ENCODE results near the gene FN1. TPM values are rescaled to one million over a fixed set of nuclear protein-coding genes. Genes with fewer than 3 reads are reported as not detected.

Gene FN1
- total RNA-seq, 1 experiment from 2014 or later: 1,570 TPM

GRCh38 chr2:215404348-215405012, 31.4 kb downstream of the FN1 start:
- H3K27ac ChIP-seq (ENCODE audit: low read depth, low read length, poor library complexity, severe bottlenecking): peak overlapping the region; percentile 48
- H3K36me3 ChIP-seq (ENCODE audit: insufficient read depth, low read length, poor library complexity, severe bottlenecking): peaks cover 93% of the 10 kb centered on the region
- H3K27me3 ChIP-seq (replicated peaks; ENCODE audit: insufficient read depth, low read depth, low read length, poor library complexity): no peaks in the 10 kb centered on the region
- no peak for DNase-seq (ENCODE audit: low spot score)
- intact Hi-C loops (cut with micrococcal nuclease; ENCODE audit: unreplicated experiment): no loop called here
- no peaks in the 10 kb centered on the region for H3K9me3 ChIP-seq (ENCODE audit: low read depth, low read length, poor library complexity, severe bottlenecking)
- no peak for TF ChIP-seq CTCF (conservative IDR thresholded peaks at IDR 0.05; ENCODE audit: low read depth, low read length)
- POLR2A ChIA-PET (ENCODE audit: low non-redundant PET): no interaction called here
- H3K4me1 ChIP-seq (ENCODE audit: insufficient read depth, low read length, poor library complexity, severe bottlenecking): peaks cover 26% of the 10 kb centered on the region
- H3K4me3 ChIP-seq (ENCODE audit: low read depth, low read length, poor library complexity, severe bottlenecking): no peak overlapping the region
- CTCF ChIA-PET: interaction anchor here (0.6 kb wide), 2 partner anchors 25 to 33 kb away, joined by 3 to 4 read pairs; no protein-coding TSS in a partner anchor
- no TSS peak for BruUV-seq (replicated peaks)

GRCh38 chr2:215403441-215404347, 32.2 kb downstream of the FN1 start:
- no peak overlapping the region for H3K4me3 ChIP-seq (ENCODE audit: low read depth, low read length, poor library complexity, severe bottlenecking)
- intact Hi-C loops (cut with micrococcal nuclease; ENCODE audit: unreplicated experiment): no loop called here
- TSS peak; percentile 4 for BruUV-seq (replicated peaks)
- H3K27me3 ChIP-seq (replicated peaks; ENCODE audit: insufficient read depth, low read depth, low read length, poor library complexity): no peaks in the 10 kb centered on the region
- H3K9me3 ChIP-seq (ENCODE audit: low read depth, low read length, poor library complexity, severe bottlenecking): no peaks in the 10 kb centered on the region
- POLR2A ChIA-PET (ENCODE audit: low non-redundant PET): no interaction called here
- TF ChIP-seq CTCF (conservative IDR thresholded peaks at IDR 0.05; ENCODE audit: low read depth, low read length) (no peak), EZH2 (IDR thresholded peaks at IDR 0.05; ENCODE audit: borderline replicate concordance, low read depth, low read length, poor library complexity, severe bottlenecking) (no peak)
- DNase-seq (ENCODE audit: low spot score): no peak
- H3K27ac ChIP-seq (ENCODE audit: low read depth, low read length, poor library complexity, severe bottlenecking): peak overlapping the region; percentile 48
- H3K4me1 ChIP-seq (ENCODE audit: insufficient read depth, low read length, poor library complexity, severe bottlenecking): peaks cover 32% of the 10 kb centered on the region
- H3K36me3 ChIP-seq (ENCODE audit: insufficient read depth, low read length, poor library complexity, severe bottlenecking): peaks cover 93% of the 10 kb centered on the region
- CTCF ChIA-PET: no interaction called here

GRCh38 chr2:215401896-215402379, 33.9 kb downstream of the FN1 start:
- intact Hi-C loops (cut with micrococcal nuclease; ENCODE audit: unreplicated experiment): no loop called here
- no peak overlapping the region for H3K4me3 ChIP-seq (ENCODE audit: low read depth, low read length, poor library complexity, severe bottlenecking)
- H3K4me1 ChIP-seq (ENCODE audit: insufficient read depth, low read length, poor library complexity, severe bottlenecking): peaks cover 47% of the 10 kb centered on the region
- no peaks in the 10 kb centered on the region for H3K9me3 ChIP-seq (ENCODE audit: low read depth, low read length, poor library complexity, severe bottlenecking)
- ChIA-PET CTCF (no interaction called here), POLR2A (ENCODE audit: low non-redundant PET) (no interaction called here)
- H3K27ac ChIP-seq (ENCODE audit: low read depth, low read length, poor library complexity, severe bottlenecking): peak overlapping the region; percentile 49
- no peaks in the 10 kb centered on the region for H3K27me3 ChIP-seq (replicated peaks; ENCODE audit: insufficient read depth, low read depth, low read length, poor library complexity)
- H3K36me3 ChIP-seq (ENCODE audit: insufficient read depth, low read length, poor library complexity, severe bottlenecking): peaks cover 93% of the 10 kb centered on the region
- TF ChIP-seq CTCF (conservative IDR thresholded peaks at IDR 0.05; ENCODE audit: low read depth, low read length) (no peak), EZH2 (IDR thresholded peaks at IDR 0.05; ENCODE audit: borderline replicate concordance, low read depth, low read length, poor library complexity, severe bottlenecking) (no peak)
- no TSS peak for BruUV-seq (replicated peaks)
- peak; percentile 33 for DNase-seq (ENCODE audit: low spot score)
